Fibroblast of lung (primary cell): ENCODE data around the gene FAM174C.

Experiments
- EZH2 ChIP-seq: IDR thresholded peaks from 2 replicates; pipeline ENCODE4 v1.5.1; 2012; ENCODE audit warnings: low read length, control low read depth, mild to moderate bottlenecking; ENCODE audit errors: missing control alignments
- TF ChIP-seq, protein P1 (sequence below), 2 donors: IDR thresholded peaks in 1 of 2; conservative IDR thresholded peaks in 1 of 2; 1 replicate in 1 of 2; 2 replicates in 1 of 2; pipeline ENCODE4 v1.5.1; 2011 to 2012; ENCODE audit warnings: low read length in 2 of 2, control low read depth in 1 of 2, inconsistent platforms in 1 of 2, low read depth in 1 of 2, mild to moderate bottlenecking in 1 of 2

DNA sequence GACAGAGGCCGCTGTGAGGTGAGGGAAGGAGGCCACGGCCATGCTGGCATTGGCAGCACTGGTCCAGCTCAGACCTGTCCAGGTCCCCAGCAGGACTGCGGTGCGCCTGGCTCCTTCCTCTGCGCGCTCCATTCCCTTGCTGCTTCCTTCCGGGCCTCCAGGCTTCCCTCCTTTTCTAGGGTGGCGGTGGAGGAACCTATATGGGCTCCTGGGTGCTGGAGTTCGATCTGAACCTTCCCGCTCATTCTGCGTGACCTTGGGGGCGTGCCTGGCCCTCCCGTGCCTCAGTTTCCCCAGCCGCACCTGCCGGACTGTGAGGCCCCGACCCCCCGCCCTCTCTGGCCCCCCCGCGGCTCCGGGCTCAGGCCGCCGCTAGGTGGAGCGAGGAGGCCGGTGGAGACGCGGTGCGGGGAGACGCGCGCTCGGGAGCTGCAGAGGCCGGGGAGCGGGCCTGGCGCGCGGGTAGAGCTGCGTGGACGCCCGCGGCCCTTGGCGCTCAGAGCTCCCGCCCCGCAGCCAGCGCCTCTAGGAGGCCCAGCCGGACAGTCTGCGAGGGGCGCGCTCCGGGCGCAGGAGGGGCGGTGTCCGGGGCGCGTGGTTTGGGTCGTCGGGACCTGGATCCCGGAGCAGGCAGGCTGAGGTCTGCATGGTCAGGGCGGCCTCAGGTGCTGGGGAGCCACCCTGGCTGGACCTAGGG lies 40.3 kb downstream of the FAM174C start:
- no peak for TF ChIP-seq EZH2
- TF ChIP-seq, protein P1, sequence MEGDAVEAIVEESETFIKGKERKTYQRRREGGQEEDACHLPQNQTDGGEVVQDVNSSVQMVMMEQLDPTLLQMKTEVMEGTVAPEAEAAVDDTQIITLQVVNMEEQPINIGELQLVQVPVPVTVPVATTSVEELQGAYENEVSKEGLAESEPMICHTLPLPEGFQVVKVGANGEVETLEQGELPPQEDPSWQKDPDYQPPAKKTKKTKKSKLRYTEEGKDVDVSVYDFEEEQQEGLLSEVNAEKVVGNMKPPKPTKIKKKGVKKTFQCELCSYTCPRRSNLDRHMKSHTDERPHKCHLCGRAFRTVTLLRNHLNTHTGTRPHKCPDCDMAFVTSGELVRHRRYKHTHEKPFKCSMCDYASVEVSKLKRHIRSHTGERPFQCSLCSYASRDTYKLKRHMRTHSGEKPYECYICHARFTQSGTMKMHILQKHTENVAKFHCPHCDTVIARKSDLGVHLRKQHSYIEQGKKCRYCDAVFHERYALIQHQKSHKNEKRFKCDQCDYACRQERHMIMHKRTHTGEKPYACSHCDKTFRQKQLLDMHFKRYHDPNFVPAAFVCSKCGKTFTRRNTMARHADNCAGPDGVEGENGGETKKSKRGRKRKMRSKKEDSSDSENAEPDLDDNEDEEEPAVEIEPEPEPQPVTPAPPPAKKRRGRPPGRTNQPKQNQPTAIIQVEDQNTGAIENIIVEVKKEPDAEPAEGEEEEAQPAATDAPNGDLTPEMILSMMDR (conservative IDR thresholded peaks at IDR 0.05 in 1 of 2, IDR thresholded peaks at IDR 0.05 in 1 of 2; ENCODE audit: low read depth in 1 of 2, low read length in 2 of 2) = peak; percentile 28 to 58
